ENCODE data around the gene CCDC187. TPM values are rescaled to one million over a fixed set of nuclear protein-coding genes. Genes with fewer than 3 reads are reported as not detected.

CCDC187 gene
- total and polyA plus RNA-seq, 2 of the 8 experiments (the other 6 are each of a cell fraction or from before 2014, with no cell fraction given): 0.02 TPM; not detected in 1

GRCh38 chr9:136316271-136316751 is 12.4 kb upstream of the CCDC187 start:
- Histone ChIP-seq H3K27ac (ENCODE audit: low read depth, low read length) (no peak overlapping the region), H3K9ac (replicated peaks in 1 of 4; ENCODE audit: extremely low read depth in 1 of 4, low read depth in 3 of 4, low read length in 3 of 4) (no peak overlapping the region), H4K91ac (replicated peaks; ENCODE audit: insufficient read length, low read length) (no peak overlapping the region), H4K8ac (ENCODE audit: extremely low read depth, insufficient read depth, low read length) (no peak overlapping the region), H3K18ac (ENCODE audit: extremely low read depth, low read length) (no peak overlapping the region), H2BK15ac (ENCODE audit: low read length) (no peak overlapping the region), H2BK12ac (ENCODE audit: low read depth, low read length) (peak overlapping the region; percentile 68; the same call in 1 of the 2 replicates), H2AK5ac (ENCODE audit: low read depth, low read length) (no peak overlapping the region), H3K79me1 (ENCODE audit: low read depth, low read length) (no peaks in the 10 kb centered on the region), H2BK5ac (ENCODE audit: low read depth, low read length) (no peak overlapping the region), H3K23ac (ENCODE audit: insufficient read length) (no peak overlapping the region), H3K4ac (replicated peaks; ENCODE audit: insufficient read length, low read depth, low read length) (no peak overlapping the region), H3K36me3 (ENCODE audit: control insufficient read depth in 2 of 4, insufficient read depth in 4 of 4, low read length in 3 of 4) (no peaks in the 10 kb centered on the region), H3K56ac (replicated peaks; ENCODE audit: insufficient read length, low read depth, low read length) (no peak overlapping the region), H3K4me2 (ENCODE audit: insufficient read depth in 1 of 2, low read depth in 2 of 2, low read length in 2 of 2) (no peak overlapping the region), H3K27me3 (replicated peaks in 1 of 4; ENCODE audit: control insufficient read depth in 3 of 4, extremely low read depth in 1 of 4, insufficient read depth in 3 of 4, low read length in 3 of 4) (no peaks in the 10 kb centered on the region), H2AFZ (ENCODE audit: low read length) (no peak overlapping the region), H3K4me1 (replicated peaks in 1 of 4; ENCODE audit: control insufficient read depth in 3 of 4, insufficient read depth in 4 of 4, low read length in 3 of 4) (0 out of 7 replicates have a peak, but pooled peaks cover 0 to 3% (median 0%) of the 10 kb centered on the region in 4 experiments), H4K20me1 (replicated peaks in 1 of 2; ENCODE audit: control insufficient read depth in 1 of 2, insufficient read depth in 2 of 2, low read length in 2 of 2) (no peaks in the 10 kb centered on the region), H3K9me3 (ENCODE audit: insufficient read depth in 2 of 2, low read depth in 1 of 2, low read length in 1 of 2) (peaks cover 13 to 19% of the 10 kb centered on the region in 2 experiments), H3K79me2 (ENCODE audit: control insufficient read depth in 1 of 2, insufficient read depth in 2 of 2, low read length in 2 of 2) (no peaks in the 10 kb centered on the region), H3K4me3 (ENCODE audit: extremely low read depth in 1 of 4, insufficient read depth in 2 of 4, low read depth in 3 of 4, low read length in 4 of 4) (no peak overlapping the region), H4K5ac (ENCODE audit: insufficient read length, low read depth, low read length) (no peak overlapping the region), H2BK20ac (ENCODE audit: low read length) (no peak overlapping the region), H3K23me2 (ENCODE audit: low read depth, low read length) (peaks cover 2% of the 10 kb centered on the region; the same call in 1 of the 2 replicates), H2BK120ac (replicated peaks; ENCODE audit: low read depth, low read length) (no peak overlapping the region), H3K14ac (ENCODE audit: insufficient read length) (no peak overlapping the region)
- 94% methylated on average over 23 of the region's 23 CpGs; no CpG with 5 or more reads in 1 of the 2 experiments for WGBS, 2 experiments (ENCODE audit: extremely low coverage in 1 of 2, insufficient coverage in 1 of 2, insufficient read length in 1 of 2, insufficient replicate concordance in 2 of 2, low coverage in 1 of 2, low lambda C conversion rate in 2 of 2, missing lambda C conversion rate in 1 of 2)
- POLR2A ChIA-PET (ENCODE audit: partially characterized antibody): no interaction called here
- CTCF ChIA-PET (ENCODE audit: partially characterized antibody): no interaction called here
- FAIRE-seq (no peak), DNase-seq (ENCODE audit: low read depth in 1 of 2, low spot score in 2 of 2) (no peak)
- TF ChIP-seq ASH2L (IDR thresholded peaks at IDR 0.05; ENCODE audit: low read length) (no peak), EP300 (IDR thresholded peaks at IDR 0.05; ENCODE audit: borderline replicate concordance in 1 of 2, low read depth in 2 of 2, low read length in 2 of 2) (no peak), FOSL1 (IDR thresholded peaks at IDR 0.05; ENCODE audit: insufficient read depth, low read depth, low read length) (no peak), EGR1 (IDR thresholded peaks at IDR 0.05; ENCODE audit: borderline replicate concordance, low read depth, low read length) (no peak), MAFK (IDR thresholded peaks at IDR 0.05; ENCODE audit: low read depth, low read length) (no peak), CTBP2 (IDR thresholded peaks at IDR 0.05; ENCODE audit: borderline replicate concordance, insufficient read depth, insufficient read length, low read length) (no peak), GABPA (IDR thresholded peaks at IDR 0.05; ENCODE audit: borderline replicate concordance, insufficient read depth, low read length) (no peak)
